ENCODE results near the gene LRRC8B. TPM values are rescaled to one million over a fixed set of nuclear protein-coding genes. Genes with fewer than 3 reads are reported as not detected.
"Not testable (repeated sequence)": the region's sequence is repeated elsewhere in the genome, so short reads cannot be mapped to it uniquely, and the experiment has no call there.

Gene LRRC8B
- total and polyA plus RNA-seq, 3 donors from 2014 or later, result 20.5 to 42.1 (median 29.7) TPM

- no peak overlapping the region for H3K4me3 ChIP-seq
- 68 to 100% methylated on average over 3 of the region's 3 CpGs for WGBS, 2 donors
- no peaks in the 10 kb centered on the region for H3K9me3 ChIP-seq
- TF ChIP-seq CTCF (IDR thresholded peaks at IDR 0.05) (no peak), POLR2A (IDR thresholded peaks at IDR 0.05) (no peak)
- no peaks in the 10 kb centered on the region for H3K4me1 ChIP-seq
- H3K27ac ChIP-seq, result no peak overlapping the region
- no peaks in the 10 kb centered on the region for H3K36me3 ChIP-seq (ENCODE audit: low read depth, missing control alignments)
- no peaks in the 10 kb centered on the region for H3K27me3 ChIP-seq
- intact Hi-C loops (cut with DNase I; ENCODE audit: low total_unique reads), result no loop called here
- DNase-seq, result no peak
These were observed 34.2 kb upstream of the LRRC8B start for GRCh38 chr1:89490389-89490788.

- TF ChIP-seq CTCF (IDR thresholded peaks at IDR 0.05) (no peak), POLR2A (IDR thresholded peaks at IDR 0.05) (no peak)
- no peaks in the 10 kb centered on the region for H3K4me1 ChIP-seq
- intact Hi-C loops (cut with DNase I; ENCODE audit: low total_unique reads), result no loop called here
- no peak for DNase-seq
- H3K9me3 ChIP-seq, result no peaks in the 10 kb centered on the region
- H3K36me3 ChIP-seq (ENCODE audit: low read depth, missing control alignments), result no peaks in the 10 kb centered on the region
- H3K4me3 ChIP-seq, result no peak overlapping the region
- H3K27me3 ChIP-seq, result no peaks in the 10 kb centered on the region
- 76 to 83% methylated on average over 6 of the region's 6 CpGs for WGBS, 2 donors
- no peak overlapping the region for H3K27ac ChIP-seq
These were observed 25.3 kb upstream of the LRRC8B start for GRCh38 chr1:89499320-89499719.

GRCh38 chr1:89502042-89502441 lies 22.6 kb upstream of the LRRC8B start:
- Histone ChIP-seq H3K9me3 (no peaks in the 10 kb centered on the region), H3K36me3 (ENCODE audit: low read depth, missing control alignments) (no peaks in the 10 kb centered on the region), H3K27me3 (no peaks in the 10 kb centered on the region), H3K4me1 (no peaks in the 10 kb centered on the region), H3K27ac (no peak overlapping the region), H3K4me3 (no peak overlapping the region)
- 77 to 84% methylated on average over 2 of the region's 2 CpGs for WGBS, 2 donors
- DNase-seq, result no peak
- intact Hi-C loops (cut with DNase I; ENCODE audit: low total_unique reads), result no loop called here
- no peak for TF ChIP-seq POLR2A (IDR thresholded peaks at IDR 0.05)
- TF ChIP-seq CTCF (IDR thresholded peaks at IDR 0.05), result no peak

- Histone ChIP-seq H3K36me3 (ENCODE audit: low read depth, missing control alignments) (no peaks in the 10 kb centered on the region), H3K4me3 (no peak overlapping the region), H3K9me3 (no peaks in the 10 kb centered on the region), H3K4me1 (no peaks in the 10 kb centered on the region), H3K27ac (no peak overlapping the region), H3K27me3 (no peaks in the 10 kb centered on the region)
- intact Hi-C loops (cut with DNase I; ENCODE audit: low total_unique reads), result no loop called here
- 87 to 88% methylated on average over 1 of the region's 1 CpG for WGBS, 2 donors
- TF ChIP-seq CTCF (IDR thresholded peaks at IDR 0.05) (no peak), POLR2A (IDR thresholded peaks at IDR 0.05) (no peak)
- DNase-seq, result no peak
These were observed 21.7 kb upstream of the LRRC8B start for GRCh38 chr1:89502895-89503294.

GRCh38 chr1:89503690-89504089 lies 20.9 kb upstream of the LRRC8B start:
- no peak overlapping the region for H3K4me3 ChIP-seq
- WGBS, 2 donors, result 43 to 94% methylated on average over 2 of the region's 2 CpGs
- intact Hi-C loops (cut with DNase I; ENCODE audit: low total_unique reads), result no loop called here
- no peak overlapping the region for H3K27ac ChIP-seq
- H3K36me3 ChIP-seq (ENCODE audit: low read depth, missing control alignments), result no peaks in the 10 kb centered on the region
- no peaks in the 10 kb centered on the region for H3K9me3 ChIP-seq
- no peak for DNase-seq
- TF ChIP-seq POLR2A (IDR thresholded peaks at IDR 0.05) (no peak), CTCF (IDR thresholded peaks at IDR 0.05) (no peak)
- H3K4me1 ChIP-seq, result no peaks in the 10 kb centered on the region
- no peaks in the 10 kb centered on the region for H3K27me3 ChIP-seq

GRCh38 chr1:89510061-89510460 lies 14.6 kb upstream of the LRRC8B start:
- intact Hi-C loops (cut with DNase I; ENCODE audit: low total_unique reads); H3K27me3 ChIP-seq; H3K4me1 ChIP-seq; H3K4me3 ChIP-seq; H3K27ac ChIP-seq; H3K36me3 ChIP-seq (ENCODE audit: low read depth, missing control alignments); H3K9me3 ChIP-seq; DNase-seq: not testable (repeated sequence)
- WGBS, 2 donors, result 94 to 98% methylated on average over 5 of the region's 5 CpGs

Data from testis (tissue), 3 donors.